ENCODE data around the gene FBXW7. TPM values are rescaled to one million over a fixed set of nuclear protein-coding genes. Genes with fewer than 3 reads are reported as not detected.
A peak's percentile ranks its signal among the peaks of the same experiment; 100 is the strongest.

Gene FBXW7
- total and polyA plus RNA-seq, 2 of the 8 experiments (the other 6 are each of a cell fraction or from before 2014, with no cell fraction given), result 6.0 to 26.7 TPM

DNA sequence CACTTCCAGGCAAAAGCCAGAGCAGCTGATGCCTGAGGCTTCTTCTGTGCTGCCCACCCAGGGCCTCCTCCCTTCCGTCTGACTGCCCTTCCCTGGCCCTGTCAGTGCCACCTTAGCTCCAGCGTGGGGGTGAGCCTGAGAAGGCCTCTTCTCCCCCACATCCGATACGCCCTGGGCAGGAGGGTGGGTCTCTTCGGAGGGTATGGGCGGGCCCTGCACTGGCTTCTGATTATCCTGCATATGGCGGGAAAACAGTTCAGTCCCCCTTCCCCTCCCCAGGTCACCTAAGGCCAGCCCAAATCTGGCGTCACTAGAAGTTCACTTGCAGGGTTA lies 256.7 kb downstream of the FBXW7 start:
- H3K4me2 ChIP-seq (ENCODE audit: insufficient read depth in 1 of 2, low read depth in 2 of 2, low read length in 2 of 2), result peak overlapping the region in 1 of 2 experiments; percentile 50; a peak in 2 of 4 replicates
- 90% methylated on average over 8 of the region's 8 CpGs; no CpG with 5 or more reads in 1 of the 2 experiments for WGBS, 2 experiments (ENCODE audit: extremely low coverage in 1 of 2, insufficient coverage in 1 of 2, insufficient read length in 1 of 2, insufficient replicate concordance in 2 of 2, low coverage in 1 of 2, low lambda C conversion rate in 2 of 2, missing lambda C conversion rate in 1 of 2)
- POLR2A ChIA-PET (ENCODE audit: partially characterized antibody), result no interaction called here

More for the DNA sequence above, 256.7 kb downstream of the FBXW7 start:
- peak overlapping the region; percentile 49 for H4K91ac ChIP-seq (replicated peaks; ENCODE audit: insufficient read length, low read length)
- no peak for TF ChIP-seq HDAC6 (IDR thresholded peaks at IDR 0.05; ENCODE audit: low read depth, low read length)
- no peak for TF ChIP-seq ASH2L (IDR thresholded peaks at IDR 0.05; ENCODE audit: low read length)
- TF ChIP-seq SP2 (IDR thresholded peaks at IDR 0.05; ENCODE audit: low read length), result no peak
- no peak for TF ChIP-seq TAF1 (IDR thresholded peaks at IDR 0.05; ENCODE audit: low read depth, low read length)
- no peak for TF ChIP-seq FOSL1 (IDR thresholded peaks at IDR 0.05; ENCODE audit: insufficient read depth, low read depth, low read length)
- TF ChIP-seq GTF2F1 (IDR thresholded peaks at IDR 0.05; ENCODE audit: borderline replicate concordance, low read depth, low read length), result no peak
- no peak for TF ChIP-seq TCF12 (IDR thresholded peaks at IDR 0.05; ENCODE audit: low read depth, low read length)
- TF ChIP-seq CBX8 (IDR thresholded peaks at IDR 0.05; ENCODE audit: borderline replicate concordance, low read depth, low read length), result no peak
- no peak overlapping the region for H2AK5ac ChIP-seq (ENCODE audit: low read depth, low read length)
- no peaks in the 10 kb centered on the region for H3K79me2 ChIP-seq (ENCODE audit: control insufficient read depth in 1 of 2, insufficient read depth in 2 of 2, low read length in 2 of 2)
- H3K27ac ChIP-seq (ENCODE audit: low read depth, low read length), result no peak overlapping the region
- no peak overlapping the region for H2BK120ac ChIP-seq (replicated peaks; ENCODE audit: low read depth, low read length)
- no peak overlapping the region for H3K56ac ChIP-seq (replicated peaks; ENCODE audit: insufficient read length, low read depth, low read length)
- no peak overlapping the region for H3K14ac ChIP-seq (ENCODE audit: insufficient read length)
- no peak overlapping the region for H3K23ac ChIP-seq (ENCODE audit: insufficient read length)
- peak overlapping the region; percentile 88 for H2BK20ac ChIP-seq (ENCODE audit: low read length)
- H3K4ac ChIP-seq (replicated peaks; ENCODE audit: insufficient read length, low read depth, low read length), result no peak overlapping the region
- no peak overlapping the region; a peak in 1 of 7 replicates for H3K9ac ChIP-seq (replicated peaks in 1 of 4; ENCODE audit: extremely low read depth in 1 of 4, low read depth in 3 of 4, low read length in 3 of 4)
- CTCF ChIA-PET (ENCODE audit: partially characterized antibody), result interaction anchor here (1.6 to 2.2 kb wide), 3 partner anchors 15 to 241 kb away, joined by 3 to 4 read pairs (median 4); no protein-coding TSS in a partner anchor
- H3K79me1 ChIP-seq (ENCODE audit: low read depth, low read length), result no peaks in the 10 kb centered on the region
- DNase-seq (ENCODE audit: low read depth in 1 of 2, low spot score in 2 of 2), result no peak
- H3K23me2 ChIP-seq (ENCODE audit: low read depth, low read length), result no peaks in the 10 kb centered on the region; the same call in 1 of the 2 replicates
- H4K5ac ChIP-seq (ENCODE audit: insufficient read length, low read depth, low read length), result no peak overlapping the region
- H2BK12ac ChIP-seq (ENCODE audit: low read depth, low read length), result peak overlapping the region; percentile 83; the same call in 1 of the 2 replicates
- H3K9me3 ChIP-seq (ENCODE audit: insufficient read depth in 2 of 2, low read depth in 1 of 2, low read length in 1 of 2), result no peaks in the 10 kb centered on the region
- no peak overlapping the region for H2AFZ ChIP-seq (ENCODE audit: low read length)
- 0 out of 2 replicates have a peak overlapping the region, but pooled peaks have one; percentile 39 for H3K18ac ChIP-seq (ENCODE audit: extremely low read depth, low read length)
- H4K20me1 ChIP-seq (replicated peaks in 1 of 2; ENCODE audit: control insufficient read depth in 1 of 2, insufficient read depth in 2 of 2, low read length in 2 of 2), result no peaks in the 10 kb centered on the region
- no peaks in the 10 kb centered on the region; a peak in 1 of 7 replicates for H3K27me3 ChIP-seq (replicated peaks in 1 of 4; ENCODE audit: control insufficient read depth in 3 of 4, extremely low read depth in 1 of 4, insufficient read depth in 3 of 4, low read length in 3 of 4)
- no peak overlapping the region; the same call in 1 of the 2 replicates for H2BK15ac ChIP-seq (ENCODE audit: low read length)
- H4K8ac ChIP-seq (ENCODE audit: extremely low read depth, insufficient read depth, low read length), result no peak overlapping the region
- FAIRE-seq, result no peak
- no peak overlapping the region for H3K4me3 ChIP-seq (ENCODE audit: extremely low read depth in 1 of 4, insufficient read depth in 2 of 4, low read depth in 3 of 4, low read length in 4 of 4)
- peak overlapping the region; percentile 84; the same call in 1 of the 2 replicates for H2BK5ac ChIP-seq (ENCODE audit: low read depth, low read length)
- no peaks in the 10 kb centered on the region for H3K36me3 ChIP-seq (ENCODE audit: control insufficient read depth in 2 of 4, insufficient read depth in 4 of 4, low read length in 3 of 4)
- H3K4me1 ChIP-seq (replicated peaks in 1 of 4; ENCODE audit: control insufficient read depth in 3 of 4, insufficient read depth in 4 of 4, low read length in 3 of 4), result peaks cover 5 to 19% (median 10%) of the 10 kb centered on the region in 4 experiments
